Activated CD4-positive, alpha-beta T cell treated with anti-CD3 and anti-CD28 coated beads, Interleukin-2, amount 10 ng/mL, durations not matched to agents 24 days and 14 days (primary cell): ENCODE measurements around the gene CACNA1C. TPM values are rescaled to one million over a fixed set of nuclear protein-coding genes. Genes with fewer than 3 reads are reported as not detected.

Source experiments
- DNase-seq: peaks from one replicate; pipeline ENCODE4 v3.0.0; 2022
- H3K27ac Mint-ChIP-seq: one replicate; pipeline ENCODE4 v1.8.0; 2022; ENCODE audit warnings: mild to moderate bottlenecking, mixed read lengths
- H3K27me3 Mint-ChIP-seq: one replicate; pipeline ENCODE4 v1.8.0; 2022; ENCODE audit warnings: mixed read lengths
- H3K36me3 Mint-ChIP-seq: one replicate; pipeline ENCODE4 v1.8.0; 2022; ENCODE audit warnings: low read depth, mild to moderate bottlenecking, mixed read lengths
- H3K4me1 Mint-ChIP-seq: one replicate; pipeline ENCODE4 v1.8.0; 2021; ENCODE audit warnings: mixed read lengths
- H3K4me3 Mint-ChIP-seq: one replicate; pipeline ENCODE4 v1.8.0; 2022; ENCODE audit warnings: mild to moderate bottlenecking, moderate library complexity, mixed read lengths
- H3K9me3 Mint-ChIP-seq: one replicate; pipeline ENCODE4 v1.8.0; 2021; ENCODE audit warnings: mixed read lengths
- intact Hi-C: fragments of 100-400 bp; cut with micrococcal nuclease; formaldehyde crosslinking; loops from one replicate; pipeline ENCODE4 v1.15.1; 2023
- total RNA-seq: library from RNA; stranded (reverse); gene quantifications from 2 replicates; pipeline ENCODE4 v1.2.3, GENCODE V29; 2022

The CACNA1C gene
- total RNA-seq, 1 donor from 2014 or later = 0.07 TPM

- H3K36me3 Mint-ChIP-seq = no peaks in the 10 kb centered on the region
- no peak overlapping the region for H3K4me3 Mint-ChIP-seq
- no peaks in the 10 kb centered on the region for H3K27me3 Mint-ChIP-seq
- intact Hi-C loops = no loop called here
- H3K27ac Mint-ChIP-seq = no peak overlapping the region
- DNase-seq = no peak
- H3K4me1 Mint-ChIP-seq = no peaks in the 10 kb centered on the region
- H3K9me3 Mint-ChIP-seq = no peaks in the 10 kb centered on the region
Observed at GRCh38 chr12:2239381-2239871, 186.6 kb downstream of the CACNA1C start.

DNA sequence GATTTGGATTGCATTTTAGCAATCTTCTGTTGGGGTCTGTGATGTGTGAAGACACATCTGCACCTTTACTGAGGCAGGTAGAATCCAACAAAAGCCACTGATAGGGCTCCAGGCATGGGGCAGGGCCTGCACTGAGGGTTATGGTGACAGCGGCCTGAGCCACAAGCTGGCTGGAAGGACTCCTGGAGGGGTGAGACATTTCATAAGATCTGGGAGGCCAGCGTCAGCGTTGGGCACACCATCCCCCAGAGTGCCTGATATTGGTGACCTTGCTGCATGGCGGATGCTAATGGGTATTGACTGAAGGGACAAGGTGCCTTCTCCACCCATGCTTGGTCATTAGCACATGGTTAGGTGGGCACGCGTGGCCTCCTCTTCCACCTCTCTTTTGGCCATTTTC lies 187.6 kb downstream of the CACNA1C start:
- Mint-ChIP-seq H3K36me3 (no peaks in the 10 kb centered on the region), H3K27ac (no peak overlapping the region), H3K9me3 (no peaks in the 10 kb centered on the region), H3K27me3 (no peaks in the 10 kb centered on the region), H3K4me1 (no peaks in the 10 kb centered on the region), H3K4me3 (no peak overlapping the region)
- intact Hi-C loops = no loop called here
- DNase-seq = no peak

GRCh38 chr12:2240984-2241383 lies 188.2 kb downstream of the CACNA1C start:
- H3K9me3 Mint-ChIP-seq = no peaks in the 10 kb centered on the region
- H3K27ac Mint-ChIP-seq = no peak overlapping the region
- H3K4me3 Mint-ChIP-seq = no peak overlapping the region
- no peaks in the 10 kb centered on the region for H3K4me1 Mint-ChIP-seq
- no peaks in the 10 kb centered on the region for H3K36me3 Mint-ChIP-seq
- intact Hi-C loops = no loop called here
- no peak for DNase-seq
- H3K27me3 Mint-ChIP-seq = no peaks in the 10 kb centered on the region

- intact Hi-C loops = no loop called here
- no peak for DNase-seq
- no peaks in the 10 kb centered on the region for H3K36me3 Mint-ChIP-seq
- no peak overlapping the region for H3K4me3 Mint-ChIP-seq
- H3K9me3 Mint-ChIP-seq = no peaks in the 10 kb centered on the region
- H3K27me3 Mint-ChIP-seq = no peaks in the 10 kb centered on the region
- H3K4me1 Mint-ChIP-seq = no peaks in the 10 kb centered on the region
- no peak overlapping the region for H3K27ac Mint-ChIP-seq
Observed at GRCh38 chr12:2242216-2242615, 189.4 kb downstream of the CACNA1C start.

- Mint-ChIP-seq H3K36me3 (no peaks in the 10 kb centered on the region), H3K4me3 (no peak overlapping the region), H3K4me1 (no peaks in the 10 kb centered on the region), H3K27ac (no peak overlapping the region), H3K27me3 (no peaks in the 10 kb centered on the region), H3K9me3 (no peaks in the 10 kb centered on the region)
- DNase-seq = no peak
- intact Hi-C loops = no loop called here
Observed at GRCh38 chr12:2242816-2243215, 190.0 kb downstream of the CACNA1C start.

- no peaks in the 10 kb centered on the region for H3K36me3 Mint-ChIP-seq
- H3K9me3 Mint-ChIP-seq = no peaks in the 10 kb centered on the region
- intact Hi-C loops = no loop called here
- H3K4me3 Mint-ChIP-seq = no peak overlapping the region
- H3K4me1 Mint-ChIP-seq = no peaks in the 10 kb centered on the region
- no peak overlapping the region for H3K27ac Mint-ChIP-seq
- H3K27me3 Mint-ChIP-seq = no peaks in the 10 kb centered on the region
- no peak for DNase-seq
Observed at GRCh38 chr12:2243275-2243674, 190.5 kb downstream of the CACNA1C start.

GRCh38 chr12:2244013-2244861 lies 191.4 kb downstream of the CACNA1C start:
- intact Hi-C loops = no loop called here
- Mint-ChIP-seq H3K4me3 (no peak overlapping the region), H3K4me1 (no peaks in the 10 kb centered on the region), H3K27me3 (no peaks in the 10 kb centered on the region), H3K9me3 (no peaks in the 10 kb centered on the region), H3K36me3 (no peaks in the 10 kb centered on the region), H3K27ac (no peak overlapping the region)
- DNase-seq = no peak

GRCh38 chr12:2246358-2246757 lies 193.6 kb downstream of the CACNA1C start:
- no peaks in the 10 kb centered on the region for H3K27me3 Mint-ChIP-seq
- no peak overlapping the region for H3K27ac Mint-ChIP-seq
- no peaks in the 10 kb centered on the region for H3K36me3 Mint-ChIP-seq
- no peaks in the 10 kb centered on the region for H3K4me1 Mint-ChIP-seq
- H3K4me3 Mint-ChIP-seq = no peak overlapping the region
- DNase-seq = no peak
- H3K9me3 Mint-ChIP-seq = no peaks in the 10 kb centered on the region
- intact Hi-C loops = no loop called here

- no peaks in the 10 kb centered on the region for H3K9me3 Mint-ChIP-seq
- no peak overlapping the region for H3K4me3 Mint-ChIP-seq
- no peaks in the 10 kb centered on the region for H3K27me3 Mint-ChIP-seq
- DNase-seq = no peak
- H3K36me3 Mint-ChIP-seq = no peaks in the 10 kb centered on the region
- no peaks in the 10 kb centered on the region for H3K4me1 Mint-ChIP-seq
- intact Hi-C loops = no loop called here
- H3K27ac Mint-ChIP-seq = no peak overlapping the region
Observed at GRCh38 chr12:2247120-2247519, 194.3 kb downstream of the CACNA1C start.

DNA sequence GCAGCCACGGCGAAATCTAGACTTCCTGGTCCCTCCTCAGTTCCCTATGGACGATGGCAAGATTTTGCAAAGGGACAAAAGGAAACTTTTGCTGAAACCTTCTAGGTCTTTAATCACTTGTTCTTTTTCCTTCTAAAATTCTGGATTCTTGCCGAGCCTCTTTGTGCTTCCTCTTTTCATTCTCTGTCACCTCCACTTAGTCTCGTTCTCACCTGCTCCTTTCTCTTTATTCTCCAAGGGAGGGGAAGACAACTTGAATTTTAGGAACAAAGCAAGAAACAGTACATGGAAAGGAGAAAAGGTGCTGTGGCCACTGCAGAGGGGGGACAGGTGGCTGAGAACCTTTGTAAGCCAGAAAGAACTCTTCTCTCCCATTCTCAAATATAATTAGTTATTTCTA lies 194.8 kb downstream of the CACNA1C start:
- Mint-ChIP-seq H3K36me3 (no peaks in the 10 kb centered on the region), H3K9me3 (no peaks in the 10 kb centered on the region), H3K4me1 (no peaks in the 10 kb centered on the region), H3K27me3 (no peaks in the 10 kb centered on the region), H3K27ac (no peak overlapping the region), H3K4me3 (no peak overlapping the region)
- intact Hi-C loops = no loop called here
- DNase-seq = no peak

- Mint-ChIP-seq H3K4me3 (no peak overlapping the region), H3K27ac (no peak overlapping the region), H3K27me3 (no peaks in the 10 kb centered on the region), H3K9me3 (no peaks in the 10 kb centered on the region), H3K4me1 (no peaks in the 10 kb centered on the region), H3K36me3 (no peaks in the 10 kb centered on the region)
- intact Hi-C loops = no loop called here
- DNase-seq = no peak
Observed at GRCh38 chr12:2248087-2248900, 195.5 kb downstream of the CACNA1C start.

DNA sequence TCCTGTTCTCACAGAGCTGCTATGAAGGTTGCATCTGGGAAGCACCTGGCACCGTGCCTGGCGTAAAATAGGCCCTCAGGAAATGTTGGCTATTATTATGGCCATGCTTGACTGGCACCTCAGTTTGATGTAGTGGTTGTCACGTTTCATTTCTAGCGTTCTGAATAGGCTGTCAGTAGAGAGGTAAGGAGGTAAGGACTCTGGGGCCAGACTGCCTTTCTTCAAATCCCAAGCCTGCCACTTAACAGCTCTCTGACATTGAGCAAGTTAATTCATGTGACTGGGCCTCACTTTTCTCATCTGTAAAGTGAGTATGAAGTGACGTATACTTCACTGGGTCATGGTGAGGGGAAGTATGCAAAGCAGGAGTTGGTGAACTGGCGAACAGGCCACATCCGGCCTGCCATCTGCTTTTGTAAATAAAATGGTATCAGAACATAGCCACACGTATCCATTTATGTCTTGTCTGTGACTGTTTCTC lies 196.2 kb downstream of the CACNA1C start:
- Mint-ChIP-seq H3K27me3 (no peaks in the 10 kb centered on the region), H3K4me1 (no peaks in the 10 kb centered on the region), H3K4me3 (no peak overlapping the region), H3K36me3 (no peaks in the 10 kb centered on the region), H3K9me3 (no peaks in the 10 kb centered on the region), H3K27ac (no peak overlapping the region)
- intact Hi-C loops = no loop called here
- DNase-seq = no peak

DNA sequence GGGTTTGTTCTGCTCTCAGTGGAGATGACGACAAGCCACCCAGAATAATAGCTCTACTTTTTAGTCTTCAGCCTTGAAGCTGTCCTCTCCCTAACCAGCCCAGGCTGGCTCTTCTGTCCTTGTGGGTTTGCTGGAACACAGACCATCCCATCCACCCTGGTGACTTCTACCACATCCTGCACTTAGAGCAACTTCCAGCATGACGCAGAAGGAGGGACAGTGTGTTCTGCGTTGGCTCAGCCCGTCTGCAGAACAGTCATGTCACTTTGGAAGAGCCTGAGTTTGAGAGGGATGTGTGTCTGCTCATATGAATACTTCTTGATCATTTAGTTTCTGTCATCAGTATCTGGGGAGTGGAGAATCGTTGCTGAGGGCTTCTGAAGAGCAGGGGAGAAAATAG lies 198.0 kb downstream of the CACNA1C start:
- Mint-ChIP-seq H3K27ac (no peak overlapping the region), H3K36me3 (no peaks in the 10 kb centered on the region), H3K9me3 (peaks cover 5% of the 10 kb centered on the region), H3K4me1 (no peaks in the 10 kb centered on the region), H3K4me3 (no peak overlapping the region), H3K27me3 (no peaks in the 10 kb centered on the region)
- DNase-seq = no peak
- intact Hi-C loops = no loop called here

GRCh38 chr12:2251526-2252209 lies 198.9 kb downstream of the CACNA1C start:
- no peaks in the 10 kb centered on the region for H3K36me3 Mint-ChIP-seq
- intact Hi-C loops = no loop called here
- H3K4me1 Mint-ChIP-seq = no peaks in the 10 kb centered on the region
- H3K4me3 Mint-ChIP-seq = no peak overlapping the region
- no peak for DNase-seq
- no peak overlapping the region for H3K27ac Mint-ChIP-seq
- no peaks in the 10 kb centered on the region for H3K27me3 Mint-ChIP-seq
- H3K9me3 Mint-ChIP-seq = peaks cover 8% of the 10 kb centered on the region
